Stomach (tissue), 9 donors: ENCODE results near the gene PRSS8. TPM values are rescaled to one million over a fixed set of nuclear protein-coding genes. Genes with fewer than 3 reads are reported as not detected.
A peak's percentile ranks its signal among the peaks of the same experiment; 100 is the strongest.

Experiments
- DNase-seq, 2 donors: peaks; one replicate each; pipeline versions ENCODE4 v3.0.0 to v3.0.0-alpha.2; 2013 to 2019
- H3K27ac ChIP-seq, 5 donors: fragments of 200-600 bp in 4 of 5; sonication (generic) in 4 of 5; one replicate each; pipeline ENCODE4 v1.5.1; 2013 to 2019; ENCODE audit warnings: mild to moderate bottlenecking in 1 of 5, moderate library complexity in 1 of 5
- H3K27me3 ChIP-seq, 3 donors: fragments of 200-600 bp; sonication (generic); one replicate each; pipeline ENCODE4 v1.5.1; 2017 to 2019; ENCODE audit warnings: mixed run types in 1 of 3
- H3K36me3 ChIP-seq, 4 donors: fragments of 200-600 bp; sonication (generic); 1 replicate in 3 of 4; 2 replicates in 1 of 4; pipeline ENCODE4 v1.5.1; 2016 to 2019
- H3K4me1 ChIP-seq, 4 donors: fragments of 200-600 bp; sonication (generic); one replicate each; pipeline ENCODE4 v1.5.1; 2016 to 2019
- H3K4me3 ChIP-seq, 4 donors: fragments of 200-600 bp; sonication (generic) in 3 of 4; one replicate each; pipeline ENCODE4 v1.5.1; 2016 to 2019; ENCODE audit warnings: mild to moderate bottlenecking in 1 of 4
- H3K9me3 ChIP-seq, 4 donors: fragments of 200-600 bp; sonication (generic); one replicate each; pipeline ENCODE4 v1.5.1; 2016 to 2019
- CTCF ChIP-seq, 7 experiments: fragments of 450-650 bp in 4 of 7; fragments of 200-600 bp in 3 of 7; sonication (generic) in 3 of 7; IDR thresholded peaks; one replicate each; pipeline ENCODE4 v1.5.1; 2016 to 2019; ENCODE audit warnings: antibody characterized with exemption in 7 of 7, control low read depth in 2 of 7, mild to moderate bottlenecking in 1 of 7
- EP300 ChIP-seq: sonication (generic); formaldehyde crosslinking; IDR thresholded peaks from one replicate; pipeline ENCODE4 v1.6.1; 2017; ENCODE audit warnings: antibody characterized with exemption
- POLR2A ChIP-seq, 4 donors: fragments of 450-650 bp; IDR thresholded peaks; one replicate each; pipeline ENCODE4 v1.6.1; 2016; ENCODE audit warnings: antibody characterized with exemption in 4 of 4, control low read depth in 2 of 4, mild to moderate bottlenecking in 1 of 4, moderate library complexity in 1 of 4
- POLR2AphosphoS5 ChIP-seq, 3 donors: sonication (generic); formaldehyde crosslinking; IDR thresholded peaks; one replicate each; pipeline ENCODE4 v1.6.1; 2016; ENCODE audit warnings: antibody characterized with exemption in 3 of 3
- WGBS, 5 donors: extraction: QIAGEN DNeasy Blood & Tissue Kit in 3 of 5; methylation state at CpG; one replicate each; pipeline versions ENCODE4 v1.1.5 to v1.1.7; 2013 to 2018; 5-methylcytosine and 5-hydroxymethylcytosine counted together
- intact Hi-C: fragments of 100-400 bp; cut with DNase I; formaldehyde crosslinking; loops from one replicate; pipeline ENCODE4 v1.15.1; 2023; ENCODE audit warnings: low total_unique reads
- polyA plus RNA-seq, 3 donors: library from polyadenylated mRNA; stranded (reverse); fragments of 200-250 nt; gene quantifications; one replicate each; pipeline ENCODE4 v1.2.3, GENCODE V29; 2013
- total RNA-seq, 5 donors: library from RNA; depleted of rRNA; stranded (reverse); fragments of >200 nt; gene quantifications; one replicate each; pipeline versions ENCODE4 v1.1.0 to v1.2.3, GENCODE V29; 2014 to 2016
- donor health status: healthy with polysubstance abuse.
- donor health status: Bipolar disorder and iron deficiency.
- donor health status: healthy.

Gene PRSS8
- total and polyA plus RNA-seq, 8 donors, result 5.8 to 176 (median 93.0) TPM

GRCh38 chr16:31113121-31114120 is 22.1 kb downstream of the PRSS8 start:
- peaks cover 46 to 68% (median 56%) of the 10 kb centered on the region in 4 donors for H3K4me1 ChIP-seq
- 49 to 61% (median 54%) methylated on average over 5 of the region's 5 CpGs for WGBS, 5 donors
- no peak for TF ChIP-seq EP300
- no peak for TF ChIP-seq CTCF (IDR thresholded peaks at IDR 0.05)
- TF ChIP-seq POLR2AphosphoS5 (IDR thresholded peaks at IDR 0.05), result no peak
- no peak for TF ChIP-seq POLR2A (IDR thresholded peaks at IDR 0.05)
- no peaks in the 10 kb centered on the region for H3K9me3 ChIP-seq
- peaks cover 35 to 41% (median 38%) of the 10 kb centered on the region in 4 donors for H3K36me3 ChIP-seq
- intact Hi-C loops, result no loop called here
- H3K27ac ChIP-seq, result peak overlapping the region; percentile 55 to 83 (median 74)
- no peak overlapping the region for H3K4me3 ChIP-seq
- no peaks in the 10 kb centered on the region for H3K27me3 ChIP-seq
- no peak for DNase-seq

- DNase-seq, result no peak
- no peaks in the 10 kb centered on the region for H3K27me3 ChIP-seq
- TF ChIP-seq CTCF (IDR thresholded peaks at IDR 0.05), result no peak
- TF ChIP-seq EP300, result no peak
- TF ChIP-seq POLR2AphosphoS5 (IDR thresholded peaks at IDR 0.05), result no peak
- no peak for TF ChIP-seq POLR2A (IDR thresholded peaks at IDR 0.05)
- peaks cover 42 to 66% (median 57%) of the 10 kb centered on the region in 4 donors for H3K4me1 ChIP-seq
- no peaks in the 10 kb centered on the region for H3K9me3 ChIP-seq
- 18 to 66% (median 28%) methylated on average over 2 of the region's 2 CpGs for WGBS, 5 donors
- intact Hi-C loops, result no loop called here
- H3K27ac ChIP-seq, result peak overlapping the region; percentile 55 to 83 (median 74)
- H3K4me3 ChIP-seq, result no peak overlapping the region
- peaks cover 35 to 41% (median 38%) of the 10 kb centered on the region in 4 donors for H3K36me3 ChIP-seq
These were observed 22.8 kb downstream of the PRSS8 start for GRCh38 chr16:31112711-31113110.

GRCh38 chr16:31111881-31112466 is 23.6 kb downstream of the PRSS8 start:
- Histone ChIP-seq H3K27ac (peak overlapping the region; percentile 55 to 83 (median 74)), H3K9me3 (no peaks in the 10 kb centered on the region), H3K4me3 (no peak overlapping the region), H3K4me1 (peaks cover 41 to 67% (median 55%) of the 10 kb centered on the region in 4 donors), H3K27me3 (no peaks in the 10 kb centered on the region), H3K36me3 (peaks cover 35 to 41% (median 38%) of the 10 kb centered on the region in 4 donors)
- intact Hi-C loops, result no loop called here
- no peak for DNase-seq
- WGBS, 5 donors, result 89 to 92% (median 92%) methylated on average over 18 to 23 of the region's 23 CpGs
- TF ChIP-seq POLR2AphosphoS5 (IDR thresholded peaks at IDR 0.05) (no peak), EP300 (no peak), CTCF (IDR thresholded peaks at IDR 0.05) (no peak), POLR2A (IDR thresholded peaks at IDR 0.05) (no peak)
